GM21529 (cell line): ENCODE data around the gene TTC28.

Experiments used
- ATAC-seq: cut with Tn5 transposase; IDR thresholded peaks from one replicate; pipeline ENCODE4 v1.9.1; 2021; ENCODE audit not compliant: unreplicated experiment

The TTC28 gene

GRCh38 chr22:27994481-27995331, 684.9 kb downstream of the TTC28 start:
- ATAC-seq = no peak

GRCh38 chr22:27993774-27994350, 685.8 kb downstream of the TTC28 start:
- no peak for ATAC-seq

GRCh38 chr22:27993201-27993635, 686.4 kb downstream of the TTC28 start:
- ATAC-seq = no peak

GRCh38 chr22:27992294-27993165, 687.1 kb downstream of the TTC28 start:
- no peak for ATAC-seq

- no peak for ATAC-seq
These were observed 687.9 kb downstream of the TTC28 start for GRCh38 chr22:27991586-27992293.

- ATAC-seq = no peak
These were observed 688.8 kb downstream of the TTC28 start for GRCh38 chr22:27990879-27991278.

- no peak for ATAC-seq
These were observed 689.2 kb downstream of the TTC28 start for GRCh38 chr22:27990451-27990840.

- no peak for ATAC-seq
These were observed 689.7 kb downstream of the TTC28 start for GRCh38 chr22:27989758-27990450.

- ATAC-seq = no peak
These were observed 690.9 kb downstream of the TTC28 start for GRCh38 chr22:27988704-27989103.

- no peak for ATAC-seq
These were observed 692.1 kb downstream of the TTC28 start for GRCh38 chr22:27987557-27987956.

GRCh38 chr22:27986937-27987336, 692.7 kb downstream of the TTC28 start:
- no peak for ATAC-seq

- no peak for ATAC-seq
These were observed 693.2 kb downstream of the TTC28 start for GRCh38 chr22:27986459-27986858.

GRCh38 chr22:27985323-27986275, 694.0 kb downstream of the TTC28 start:
- ATAC-seq = no peak

GRCh38 chr22:27984723-27985122, 694.9 kb downstream of the TTC28 start:
- ATAC-seq = no peak

- no peak for ATAC-seq
These were observed 695.5 kb downstream of the TTC28 start for GRCh38 chr22:27984001-27984695.

- ATAC-seq = no peak
These were observed 696.3 kb downstream of the TTC28 start for GRCh38 chr22:27983361-27983791.

GRCh38 chr22:27982630-27983180, 696.9 kb downstream of the TTC28 start:
- ATAC-seq = no peak

- no peak for ATAC-seq
These were observed 697.5 kb downstream of the TTC28 start for GRCh38 chr22:27982106-27982505.
